ENCODE data around the gene CDC42BPG. TPM values are rescaled to one million over a fixed set of nuclear protein-coding genes. Genes with fewer than 3 reads are reported as not detected.

CDC42BPG gene
- total and polyA plus RNA-seq, 10 of the 15 experiments (the other 5 are each of a cell fraction or from before 2014, with no cell fraction given), result 0.02 to 1.3 (median 0.09) TPM; not detected in 1

DNA sequence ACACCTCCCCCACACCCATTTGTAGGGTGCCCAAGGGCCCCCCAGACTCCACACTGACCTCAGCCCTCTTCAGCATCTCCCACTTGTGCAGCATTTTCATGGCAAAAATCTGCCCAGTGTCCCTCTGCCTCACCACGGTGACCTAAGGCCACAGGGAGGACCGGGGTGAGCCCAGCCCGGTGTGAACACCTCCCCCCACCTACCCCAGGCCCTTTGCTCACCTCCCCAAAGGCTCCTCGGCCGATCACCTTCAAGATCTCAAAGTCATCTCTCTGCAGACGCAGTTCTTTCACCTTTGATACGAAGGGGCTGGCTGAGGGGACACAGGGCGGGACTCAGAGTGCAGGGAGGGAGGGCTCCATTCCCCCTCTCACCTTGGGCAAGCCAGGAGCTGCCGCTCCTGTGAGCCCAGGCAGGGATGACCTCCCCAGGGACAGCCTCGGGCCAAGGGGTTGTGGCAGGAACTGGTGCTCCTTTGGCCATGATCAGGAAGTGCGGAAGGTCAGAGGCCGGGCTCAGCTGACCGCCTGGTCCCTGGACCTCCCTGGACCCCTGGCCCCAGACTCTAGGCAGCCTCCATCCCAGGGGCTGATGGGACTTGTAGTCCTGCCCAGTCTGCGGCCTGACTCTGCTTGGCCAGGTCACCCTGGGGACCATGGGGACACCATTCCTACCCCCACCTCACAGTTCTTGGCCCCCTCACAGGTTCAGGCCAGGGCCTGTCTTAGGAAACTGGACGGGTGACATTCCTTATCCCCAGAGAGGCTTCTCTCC lies 2.7 kb downstream of the CDC42BPG start:
- 60% methylated on average over 15 of the region's 15 CpGs for WGBS (ENCODE audit: insufficient coverage, insufficient replicate concordance, low lambda C conversion rate, missing lambda C conversion rate)
- Histone ChIP-seq H3K79me2 (ENCODE audit: control insufficient read depth, insufficient read depth, low read length) (no peaks in the 10 kb centered on the region), H3K27me3 (replicated peaks in 1 of 2; ENCODE audit: control insufficient read depth in 2 of 2, insufficient read depth in 2 of 2, low read length in 1 of 2) (no peaks in the 10 kb centered on the region), H3K27ac (ENCODE audit: control insufficient read depth, insufficient read depth) (no peak overlapping the region), H3K36me3 (ENCODE audit: control insufficient read depth in 2 of 2, insufficient read depth in 2 of 2, low read length in 1 of 2) (no peaks in the 10 kb centered on the region), H3K9ac (ENCODE audit: control insufficient read depth, insufficient read depth, low read length) (no peak overlapping the region), H2AFZ (ENCODE audit: control insufficient read depth, low read depth, low read length) (no peak overlapping the region), H3K4me2 (ENCODE audit: control insufficient read depth, insufficient read depth) (no peak overlapping the region), H4K20me1 (ENCODE audit: control insufficient read depth, insufficient read depth) (no peaks in the 10 kb centered on the region), H3K4me3 (no peak overlapping the region), H3K4me1 (ENCODE audit: control insufficient read depth, insufficient read depth, low read length) (peaks cover 12% of the 10 kb centered on the region), H3K9me3 (replicated peaks; ENCODE audit: control insufficient read depth, insufficient read depth, low read length) (no peaks in the 10 kb centered on the region)
- in situ Hi-C loops (cut with MboI), result no loop called here
- TF ChIP-seq TBL1XR1 (IDR thresholded peaks at IDR 0.05; ENCODE audit: low read depth, low read length) (no peak), MTA3 (IDR thresholded peaks at IDR 0.05; ENCODE audit: borderline replicate concordance, low read length) (no peak), NFXL1 (IDR thresholded peaks at IDR 0.05; ENCODE audit: borderline replicate concordance) (no peak), YY1 (IDR thresholded peaks at IDR 0.05; ENCODE audit: low read depth, low read length) (no peak), SIX5 (IDR thresholded peaks at IDR 0.05; ENCODE audit: low read depth, low read length, severe bottlenecking) (peak; percentile 33)
- TF ChIP-seq, protein P1, sequence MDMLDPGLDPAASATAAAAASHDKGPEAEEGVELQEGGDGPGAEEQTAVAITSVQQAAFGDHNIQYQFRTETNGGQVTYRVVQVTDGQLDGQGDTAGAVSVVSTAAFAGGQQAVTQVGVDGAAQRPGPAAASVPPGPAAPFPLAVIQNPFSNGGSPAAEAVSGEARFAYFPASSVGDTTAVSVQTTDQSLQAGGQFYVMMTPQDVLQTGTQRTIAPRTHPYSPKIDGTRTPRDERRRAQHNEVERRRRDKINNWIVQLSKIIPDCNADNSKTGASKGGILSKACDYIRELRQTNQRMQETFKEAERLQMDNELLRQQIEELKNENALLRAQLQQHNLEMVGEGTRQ (IDR thresholded peaks at IDR 0.05; ENCODE audit: borderline replicate concordance, low read depth, low read length), result no peak
- TF ChIP-seq, protein P2, sequence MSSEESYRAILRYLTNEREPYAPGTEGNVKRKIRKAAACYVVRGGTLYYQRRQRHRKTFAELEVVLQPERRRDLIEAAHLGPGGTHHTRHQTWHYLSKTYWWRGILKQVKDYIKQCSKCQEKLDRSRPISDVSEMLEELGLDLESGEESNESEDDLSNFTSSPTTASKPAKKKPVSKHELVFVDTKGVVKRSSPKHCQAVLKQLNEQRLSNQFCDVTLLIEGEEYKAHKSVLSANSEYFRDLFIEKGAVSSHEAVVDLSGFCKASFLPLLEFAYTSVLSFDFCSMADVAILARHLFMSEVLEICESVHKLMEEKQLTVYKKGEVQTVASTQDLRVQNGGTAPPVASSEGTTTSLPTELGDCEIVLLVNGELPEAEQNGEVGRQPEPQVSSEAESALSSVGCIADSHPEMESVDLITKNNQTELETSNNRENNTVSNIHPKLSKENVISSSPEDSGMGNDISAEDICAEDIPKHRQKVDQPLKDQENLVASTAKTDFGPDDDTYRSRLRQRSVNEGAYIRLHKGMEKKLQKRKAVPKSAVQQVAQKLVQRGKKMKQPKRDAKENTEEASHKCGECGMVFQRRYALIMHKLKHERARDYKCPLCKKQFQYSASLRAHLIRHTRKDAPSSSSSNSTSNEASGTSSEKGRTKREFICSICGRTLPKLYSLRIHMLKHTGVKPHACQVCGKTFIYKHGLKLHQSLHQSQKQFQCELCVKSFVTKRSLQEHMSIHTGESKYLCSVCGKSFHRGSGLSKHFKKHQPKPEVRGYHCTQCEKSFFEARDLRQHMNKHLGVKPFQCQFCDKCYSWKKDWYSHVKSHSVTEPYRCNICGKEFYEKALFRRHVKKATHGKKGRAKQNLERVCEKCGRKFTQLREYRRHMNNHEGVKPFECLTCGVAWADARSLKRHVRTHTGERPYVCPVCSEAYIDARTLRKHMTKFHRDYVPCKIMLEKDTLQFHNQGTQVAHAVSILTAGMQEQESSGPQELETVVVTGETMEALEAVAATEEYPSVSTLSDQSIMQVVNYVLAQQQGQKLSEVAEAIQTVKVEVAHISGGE (CRISPR knock-in tag; IDR thresholded peaks at IDR 0.05), result no peak
- TF ChIP-seq, protein P3, sequence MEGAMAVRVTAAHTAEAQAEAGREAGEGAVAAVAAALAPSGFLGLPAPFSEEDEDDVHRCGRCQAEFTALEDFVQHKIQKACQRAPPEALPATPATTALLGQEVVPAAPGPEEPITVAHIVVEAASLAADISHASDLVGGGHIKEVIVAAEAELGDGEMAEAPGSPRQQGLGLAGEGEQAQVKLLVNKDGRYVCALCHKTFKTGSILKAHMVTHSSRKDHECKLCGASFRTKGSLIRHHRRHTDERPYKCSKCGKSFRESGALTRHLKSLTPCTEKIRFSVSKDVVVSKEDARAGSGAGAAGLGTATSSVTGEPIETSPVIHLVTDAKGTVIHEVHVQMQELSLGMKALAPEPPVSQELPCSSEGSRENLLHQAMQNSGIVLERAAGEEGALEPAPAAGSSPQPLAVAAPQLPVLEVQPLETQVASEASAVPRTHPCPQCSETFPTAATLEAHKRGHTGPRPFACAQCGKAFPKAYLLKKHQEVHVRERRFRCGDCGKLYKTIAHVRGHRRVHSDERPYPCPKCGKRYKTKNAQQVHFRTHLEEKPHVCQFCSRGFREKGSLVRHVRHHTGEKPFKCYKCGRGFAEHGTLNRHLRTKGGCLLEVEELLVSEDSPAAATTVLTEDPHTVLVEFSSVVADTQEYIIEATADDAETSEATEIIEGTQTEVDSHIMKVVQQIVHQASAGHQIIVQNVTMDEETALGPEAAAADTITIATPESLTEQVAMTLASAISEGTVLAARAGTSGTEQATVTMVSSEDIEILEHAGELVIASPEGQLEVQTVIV (IDR thresholded peaks at IDR 0.05; ENCODE audit: borderline replicate concordance, partially characterized antibody), result no peak
- TF ChIP-seq, protein P4, sequence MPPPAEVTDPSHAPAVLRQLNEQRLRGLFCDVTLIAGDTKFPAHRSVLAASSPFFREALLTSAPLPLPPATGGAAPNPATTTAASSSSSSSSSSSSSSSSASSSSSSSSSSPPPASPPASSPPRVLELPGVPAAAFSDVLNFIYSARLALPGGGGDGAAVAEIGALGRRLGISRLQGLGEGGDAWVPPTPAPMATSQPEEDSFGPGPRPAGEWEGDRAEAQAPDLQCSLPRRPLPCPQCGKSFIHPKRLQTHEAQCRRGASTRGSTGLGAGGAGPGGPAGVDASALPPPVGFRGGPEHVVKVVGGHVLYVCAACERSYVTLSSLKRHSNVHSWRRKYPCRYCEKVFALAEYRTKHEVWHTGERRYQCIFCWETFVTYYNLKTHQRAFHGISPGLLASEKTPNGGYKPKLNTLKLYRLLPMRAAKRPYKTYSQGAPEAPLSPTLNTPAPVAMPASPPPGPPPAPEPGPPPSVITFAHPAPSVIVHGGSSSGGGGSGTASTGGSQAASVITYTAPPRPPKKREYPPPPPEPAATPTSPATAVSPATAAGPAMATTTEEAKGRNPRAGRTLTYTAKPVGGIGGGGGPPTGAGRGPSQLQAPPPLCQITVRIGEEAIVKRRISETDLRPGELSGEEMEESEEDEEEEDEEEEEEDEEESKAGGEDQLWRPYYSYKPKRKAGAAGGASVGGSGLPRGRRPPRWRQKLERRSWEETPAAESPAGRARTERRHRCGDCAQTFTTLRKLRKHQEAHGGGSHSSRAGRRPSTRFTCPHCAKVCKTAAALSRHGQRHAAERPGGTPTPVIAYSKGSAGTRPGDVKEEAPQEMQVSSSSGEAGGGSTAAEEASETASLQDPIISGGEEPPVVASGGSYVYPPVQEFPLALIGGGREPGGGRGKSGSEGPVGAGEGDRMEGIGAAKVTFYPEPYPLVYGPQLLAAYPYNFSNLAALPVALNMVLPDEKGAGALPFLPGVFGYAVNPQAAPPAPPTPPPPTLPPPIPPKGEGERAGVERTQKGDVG (CRISPR knock-in tag; IDR thresholded peaks at IDR 0.05), result no peak
- BruUV-seq (replicated peaks), result no TSS peak
- ATAC-seq, result no peak
- ChIA-PET POLR2A (no interaction called here), SMC1A (ENCODE audit: uncharacterized antibody, unreplicated experiment) (interaction anchor here (1.1 kb wide), 1 partner anchor 18 kb away, joined by 3 read pairs; no protein-coding TSS in a partner anchor), RAD21 (ENCODE audit: unreplicated experiment) (no interaction called here), CTCF (interaction anchor here (28.8 kb wide), 1 partner anchor 45 kb away, joined by 1208 read pairs; the partner anchor contains the start of gene EHD1)
- DNase-seq (ENCODE audit: low read depth, low spot score), result no peak
- FAIRE-seq, result no peak
- intact Hi-C loops (cut with micrococcal nuclease; ENCODE audit: unreplicated experiment), result loop anchor here (2.0 to 10.0 kb wide), 2 partner anchors 55 to 413 kb away; no protein-coding TSS in a partner anchor
